HG02571 (cell line): ENCODE data around the gene KRT9.

Experiments used
- ATAC-seq: cut with Tn5 transposase; IDR thresholded peaks from one replicate; pipeline ENCODE4 v1.9.1; 2021; ENCODE audit warnings: mild to moderate bottlenecking, moderate library complexity; ENCODE audit not compliant: unreplicated experiment

Gene KRT9

GRCh38 chr17:41530062-41531048 lies 41.5 kb downstream of the KRT9 start:
- ATAC-seq, result no peak

- no peak for ATAC-seq
Observed at GRCh38 chr17:41529491-41529915, 42.4 kb downstream of the KRT9 start.

DNA sequence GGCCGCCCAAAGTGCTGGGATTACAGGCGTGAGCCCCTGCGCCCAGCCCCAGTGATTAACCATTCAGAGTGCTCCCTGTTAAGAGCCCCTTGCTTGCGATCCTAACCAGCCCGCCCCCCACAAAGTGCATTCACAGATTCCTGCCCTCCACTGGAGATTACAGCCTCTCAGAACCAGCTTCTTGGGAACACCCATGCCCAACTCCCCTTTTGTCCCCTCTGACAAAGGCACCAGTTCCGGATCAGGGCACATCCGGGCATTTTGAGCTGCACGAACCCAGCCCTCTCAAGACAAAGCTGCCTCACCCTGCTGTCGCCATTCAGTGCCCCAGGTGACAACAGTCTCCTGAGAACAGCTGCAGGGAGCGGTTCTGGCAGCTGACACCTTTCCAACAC lies 42.9 kb downstream of the KRT9 start:
- ATAC-seq, result no peak

DNA sequence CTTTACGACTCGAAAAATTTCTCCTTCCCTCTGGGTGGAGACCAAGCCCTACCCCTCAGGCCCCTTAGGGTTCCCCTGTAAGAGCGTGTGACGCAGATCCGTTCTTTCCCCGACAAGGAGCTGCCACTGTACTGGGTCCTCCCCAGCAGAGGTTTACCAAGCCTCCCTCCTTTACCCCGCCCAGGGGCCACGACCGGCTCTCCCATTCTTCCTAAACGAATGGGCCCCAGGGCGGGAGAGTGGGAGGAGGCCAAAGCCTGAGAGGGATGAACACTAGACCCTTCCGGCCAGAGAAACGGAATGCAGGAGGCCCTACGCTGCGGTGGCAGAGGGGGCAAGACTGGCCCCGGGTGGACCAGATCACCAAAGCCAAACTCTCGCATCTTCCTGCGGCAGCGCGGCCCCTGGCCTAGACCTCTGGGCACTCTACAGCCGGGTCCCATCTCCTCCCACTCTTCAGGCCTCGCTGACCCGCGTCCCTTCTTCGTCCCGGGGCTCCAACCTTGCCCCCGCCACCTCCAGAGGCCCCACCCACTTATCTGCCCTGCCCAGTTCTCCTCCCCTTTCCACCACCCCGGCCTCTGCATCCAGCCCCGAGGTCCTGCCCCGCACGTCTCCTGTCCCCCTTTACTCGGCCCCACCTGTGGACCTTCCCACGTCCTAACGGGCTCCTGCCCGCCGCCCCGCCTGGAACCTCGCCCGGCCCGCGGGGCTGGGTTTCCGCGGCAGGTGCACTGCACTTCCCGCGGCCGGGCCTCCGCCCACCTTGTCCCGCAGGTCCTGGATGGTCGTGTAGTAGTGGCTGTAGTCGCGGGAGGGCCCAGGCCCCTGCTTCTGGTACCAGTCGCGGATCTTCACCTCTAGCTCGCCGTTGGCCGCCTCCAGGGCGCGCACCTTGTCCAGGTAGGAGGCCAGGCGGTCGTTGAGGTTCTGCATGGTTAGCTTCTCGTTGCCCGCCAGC lies 44.5 kb downstream of the KRT9 start:
- no peak for ATAC-seq

GRCh38 chr17:41524261-41524660 lies 47.6 kb downstream of the KRT9 start:
- no peak for ATAC-seq

DNA sequence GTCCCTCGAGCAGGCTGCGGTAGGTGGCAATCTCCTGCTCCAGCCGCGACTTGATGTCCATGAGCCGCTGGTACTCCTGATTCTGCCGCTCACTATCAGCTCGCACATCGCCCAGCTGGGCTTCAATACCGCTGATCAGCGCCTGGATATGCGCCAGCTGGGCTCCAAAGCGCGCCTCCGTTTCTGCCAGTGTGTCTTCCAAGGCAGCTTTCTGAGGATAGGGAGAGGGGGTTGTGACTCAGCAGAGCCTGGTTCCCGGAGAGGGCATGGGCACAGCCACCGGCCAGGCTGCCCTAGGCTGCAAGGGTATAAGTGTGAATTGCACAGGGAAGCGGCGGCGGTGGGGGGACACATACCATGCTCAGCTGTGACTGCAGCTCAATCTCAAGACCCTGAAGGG lies 48.1 kb downstream of the KRT9 start:
- no peak for ATAC-seq

GRCh38 chr17:41523225-41523593 lies 48.6 kb downstream of the KRT9 start:
- ATAC-seq, result no peak

DNA sequence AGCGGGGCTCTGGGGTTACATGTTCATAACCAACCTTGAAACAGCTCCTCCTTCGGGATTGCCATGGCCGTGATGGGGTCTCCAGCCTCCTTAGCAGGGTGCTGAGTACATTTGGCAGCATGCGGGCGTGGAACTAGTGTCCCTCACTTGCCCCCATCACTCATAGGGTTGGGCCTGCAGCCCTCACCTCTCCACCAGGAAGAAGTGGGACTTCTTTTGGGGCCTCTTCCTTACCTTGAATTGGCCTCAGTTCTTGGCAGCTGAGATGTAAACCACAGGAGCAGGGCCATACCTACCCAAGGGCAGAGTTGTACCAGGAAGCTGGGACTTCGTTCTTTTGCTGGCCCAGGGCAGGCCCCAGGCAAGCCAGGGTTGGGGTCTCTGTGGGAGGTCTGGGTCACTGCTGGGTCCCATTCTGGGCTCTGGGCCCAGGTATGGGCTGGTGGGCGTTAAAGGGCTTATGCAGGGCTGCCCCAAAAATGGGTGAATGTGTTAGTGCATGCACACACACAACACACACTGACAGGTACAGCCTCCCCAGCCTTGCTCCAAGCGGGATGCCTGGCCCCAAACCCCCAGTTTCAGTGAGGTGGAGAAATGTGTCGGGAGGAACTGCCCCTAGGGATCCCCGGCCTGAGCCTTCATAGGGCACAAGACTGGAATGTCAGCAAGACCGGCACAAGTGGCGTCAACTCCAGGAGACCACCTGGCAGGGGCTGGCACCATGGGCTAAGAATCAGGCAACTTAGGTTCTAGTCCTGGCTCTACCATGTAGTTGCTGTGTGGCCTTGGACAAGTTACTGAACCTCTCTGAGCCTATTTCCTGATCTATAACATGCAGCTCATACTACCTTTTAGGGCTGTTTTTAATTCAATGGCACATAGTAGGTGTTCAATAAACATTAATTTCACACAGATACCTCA lies 49.3 kb downstream of the KRT9 start:
- ATAC-seq, result no peak

- ATAC-seq, result no peak
Observed at GRCh38 chr17:41521574-41522261, 50.1 kb downstream of the KRT9 start.

DNA sequence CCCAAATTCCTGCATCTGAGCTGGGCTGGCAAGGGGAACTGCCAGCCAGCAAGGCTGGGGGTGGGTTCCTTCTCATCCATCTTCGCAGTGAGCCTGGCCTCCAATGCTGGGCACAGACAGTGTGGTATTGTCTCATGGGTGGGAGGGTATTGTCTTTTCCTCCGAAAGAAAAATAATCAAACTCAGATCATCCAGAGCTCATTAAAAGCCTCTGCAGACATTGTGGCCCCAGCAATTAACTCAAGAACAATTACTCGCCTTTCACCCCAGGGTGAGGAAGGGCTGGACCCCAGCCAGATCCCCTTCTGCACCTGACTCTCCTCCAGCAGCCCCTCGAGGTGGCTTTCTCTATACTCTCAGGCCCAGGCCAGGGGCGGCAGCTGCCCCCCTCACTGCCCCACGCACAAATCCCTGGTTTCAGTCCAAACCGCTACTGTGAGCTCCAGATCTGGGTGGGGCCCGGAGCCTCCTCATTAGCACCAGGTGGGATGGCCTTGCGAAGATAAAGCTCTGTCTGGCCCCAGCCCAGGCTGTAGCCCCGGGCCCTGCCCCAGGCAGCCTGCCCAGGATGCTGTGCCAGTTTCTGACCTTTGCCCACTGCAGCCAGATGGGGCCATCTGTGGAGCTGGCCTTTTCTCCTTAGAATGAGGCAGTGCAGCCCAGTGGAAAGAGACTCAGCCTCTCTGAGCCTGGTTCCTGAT lies 50.9 kb downstream of the KRT9 start:
- ATAC-seq, result no peak

GRCh38 chr17:41519501-41520224 lies 52.2 kb downstream of the KRT9 start:
- ATAC-seq, result no peak

GRCh38 chr17:41518789-41519449 lies 52.9 kb downstream of the KRT9 start, which contains the start of gene KRT15:
Gene KRT15, minus strand, starts transcription at chr17:41518890. Its CDS starts 63 bp downstream, at chr17:41518827.
- no peak for ATAC-seq

- no peak for ATAC-seq
Observed at GRCh38 chr17:41518031-41518430, 53.8 kb downstream of the KRT9 start.

- no peak for ATAC-seq
Observed at GRCh38 chr17:41516830-41517283, 55.0 kb downstream of the KRT9 start.

GRCh38 chr17:41516147-41516829 lies 55.6 kb downstream of the KRT9 start:
- no peak for ATAC-seq
